Suprapubic skin (tissue), 4 donors: Measurements from ENCODE around the gene BAAT. TPM values are rescaled to one million over a fixed set of nuclear protein-coding genes. Genes with fewer than 3 reads are reported as not detected.

Experiments used
- DNase-seq, 2 donors: peaks; one replicate each; pipeline ENCODE4 v3.0.0-alpha.2; 2019; ENCODE audit warnings: low spot score in 2 of 2
- H3K27ac ChIP-seq: fragments of 200-600 bp; sonication (generic); one replicate; pipeline ENCODE4 v1.5.1; 2019
- H3K27me3 ChIP-seq: fragments of 200-600 bp; sonication (generic); one replicate; pipeline ENCODE4 v1.5.1; 2019
- H3K36me3 ChIP-seq: fragments of 200-600 bp; sonication (generic); one replicate; pipeline ENCODE4 v1.5.1; 2019
- H3K4me1 ChIP-seq: fragments of 200-600 bp; sonication (generic); one replicate; pipeline ENCODE4 v1.5.1; 2019
- H3K4me3 ChIP-seq: fragments of 200-600 bp; sonication (generic); one replicate; pipeline ENCODE4 v1.5.1; 2019; ENCODE audit warnings: mild to moderate bottlenecking
- H3K9me3 ChIP-seq: fragments of 200-600 bp; sonication (generic); one replicate; pipeline ENCODE4 v1.5.1; 2019
- EP300 ChIP-seq: sonication (generic); formaldehyde crosslinking; IDR thresholded peaks from one replicate; pipeline ENCODE4 v1.6.1; 2017; ENCODE audit warnings: antibody characterized with exemption
- POLR2A ChIP-seq, 2 donors: fragments of 450-650 bp; IDR thresholded peaks; one replicate each; pipeline ENCODE4 v1.6.1; 2017; ENCODE audit warnings: antibody characterized with exemption in 2 of 2, mild to moderate bottlenecking in 2 of 2, moderate library complexity in 2 of 2
- POLR2AphosphoS5 ChIP-seq, 3 donors: sonication (generic); formaldehyde crosslinking; IDR thresholded peaks; one replicate each; pipeline ENCODE4 v1.6.1; 2017; ENCODE audit warnings: antibody characterized with exemption in 3 of 3
- WGBS: methylation state at CpG from one replicate; pipeline ENCODE4 v1.1.5; 2018; 5-methylcytosine and 5-hydroxymethylcytosine counted together
- total RNA-seq, 4 donors: library from RNA; depleted of rRNA; stranded (reverse); fragments of >200 nt; gene quantifications; one replicate each; pipeline ENCODE4 v1.1.0, GENCODE V29; 2016
- TF ChIP-seq, protein P1 (sequence below), 2 donors: fragments of 200-600 bp in 1 of 2; fragments of 450-650 bp in 1 of 2; sonication (generic) in 1 of 2; IDR thresholded peaks; one replicate each; pipeline ENCODE4 v1.5.1; 2016 to 2019; ENCODE audit warnings: antibody characterized with exemption in 2 of 2, mild to moderate bottlenecking in 1 of 2, moderate library complexity in 1 of 2

Gene BAAT
- total RNA-seq, 4 donors from 2014 or later, result 2.3 TPM; not detected in 3

- Histone ChIP-seq H3K27ac (no peak overlapping the region), H3K4me3 (no peak overlapping the region), H3K27me3 (no peaks in the 10 kb centered on the region), H3K4me1 (no peaks in the 10 kb centered on the region), H3K9me3 (no peaks in the 10 kb centered on the region), H3K36me3 (no peaks in the 10 kb centered on the region)
- no peak for DNase-seq
- no peak for TF ChIP-seq POLR2AphosphoS5 (IDR thresholded peaks at IDR 0.05)
- TF ChIP-seq, protein P1, sequence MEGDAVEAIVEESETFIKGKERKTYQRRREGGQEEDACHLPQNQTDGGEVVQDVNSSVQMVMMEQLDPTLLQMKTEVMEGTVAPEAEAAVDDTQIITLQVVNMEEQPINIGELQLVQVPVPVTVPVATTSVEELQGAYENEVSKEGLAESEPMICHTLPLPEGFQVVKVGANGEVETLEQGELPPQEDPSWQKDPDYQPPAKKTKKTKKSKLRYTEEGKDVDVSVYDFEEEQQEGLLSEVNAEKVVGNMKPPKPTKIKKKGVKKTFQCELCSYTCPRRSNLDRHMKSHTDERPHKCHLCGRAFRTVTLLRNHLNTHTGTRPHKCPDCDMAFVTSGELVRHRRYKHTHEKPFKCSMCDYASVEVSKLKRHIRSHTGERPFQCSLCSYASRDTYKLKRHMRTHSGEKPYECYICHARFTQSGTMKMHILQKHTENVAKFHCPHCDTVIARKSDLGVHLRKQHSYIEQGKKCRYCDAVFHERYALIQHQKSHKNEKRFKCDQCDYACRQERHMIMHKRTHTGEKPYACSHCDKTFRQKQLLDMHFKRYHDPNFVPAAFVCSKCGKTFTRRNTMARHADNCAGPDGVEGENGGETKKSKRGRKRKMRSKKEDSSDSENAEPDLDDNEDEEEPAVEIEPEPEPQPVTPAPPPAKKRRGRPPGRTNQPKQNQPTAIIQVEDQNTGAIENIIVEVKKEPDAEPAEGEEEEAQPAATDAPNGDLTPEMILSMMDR (IDR thresholded peaks at IDR 0.05), result no peak
- TF ChIP-seq EP300, result no peak
- TF ChIP-seq POLR2A (IDR thresholded peaks at IDR 0.05), result no peak
- 92% methylated on average over 2 of the region's 2 CpGs for WGBS
These were observed 31.1 kb downstream of the BAAT start for GRCh38 chr9:101353683-101354082.

GRCh38 chr9:101352892-101353463 lies 31.8 kb downstream of the BAAT start:
- Histone ChIP-seq H3K36me3 (no peaks in the 10 kb centered on the region), H3K4me3 (no peak overlapping the region), H3K4me1 (no peaks in the 10 kb centered on the region), H3K27ac (no peak overlapping the region), H3K27me3 (no peaks in the 10 kb centered on the region), H3K9me3 (no peaks in the 10 kb centered on the region)
- no peak for TF ChIP-seq POLR2A (IDR thresholded peaks at IDR 0.05)
- TF ChIP-seq EP300, result no peak
- TF ChIP-seq POLR2AphosphoS5 (IDR thresholded peaks at IDR 0.05), result no peak
- TF ChIP-seq, protein P1 (IDR thresholded peaks at IDR 0.05), result no peak
- DNase-seq, result no peak
- 76% methylated on average over 6 of the region's 6 CpGs for WGBS

DNA sequence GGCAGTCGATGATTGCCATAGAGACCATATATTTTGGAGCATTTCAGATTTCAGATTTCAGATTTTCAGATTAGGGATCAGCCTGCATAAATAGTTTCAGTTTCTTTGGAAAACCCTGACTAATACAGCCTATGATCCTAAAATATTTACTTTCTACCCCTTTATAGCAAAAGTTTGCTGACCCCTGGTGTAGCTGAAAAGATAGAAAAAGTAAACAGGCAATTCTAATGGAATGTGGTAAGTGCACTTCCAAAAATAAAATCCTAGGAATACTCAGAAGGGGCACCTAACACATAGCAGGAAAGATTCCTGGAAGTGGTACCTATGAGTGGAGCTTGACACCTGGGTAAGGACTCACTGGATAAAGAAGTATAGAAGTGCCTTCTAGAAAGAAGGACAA lies 34.5 kb downstream of the BAAT start:
- H3K27ac ChIP-seq, result no peak overlapping the region
- no peaks in the 10 kb centered on the region for H3K4me1 ChIP-seq
- no peaks in the 10 kb centered on the region for H3K9me3 ChIP-seq
- H3K27me3 ChIP-seq, result no peaks in the 10 kb centered on the region
- H3K4me3 ChIP-seq, result no peak overlapping the region
- DNase-seq, result no peak
- WGBS, result 86% methylated on average over 1 of the region's 1 CpG
- TF ChIP-seq POLR2A (IDR thresholded peaks at IDR 0.05), result no peak
- no peak for TF ChIP-seq POLR2AphosphoS5 (IDR thresholded peaks at IDR 0.05)
- TF ChIP-seq, protein P1 (IDR thresholded peaks at IDR 0.05), result no peak
- TF ChIP-seq EP300, result no peak
- no peaks in the 10 kb centered on the region for H3K36me3 ChIP-seq

DNA sequence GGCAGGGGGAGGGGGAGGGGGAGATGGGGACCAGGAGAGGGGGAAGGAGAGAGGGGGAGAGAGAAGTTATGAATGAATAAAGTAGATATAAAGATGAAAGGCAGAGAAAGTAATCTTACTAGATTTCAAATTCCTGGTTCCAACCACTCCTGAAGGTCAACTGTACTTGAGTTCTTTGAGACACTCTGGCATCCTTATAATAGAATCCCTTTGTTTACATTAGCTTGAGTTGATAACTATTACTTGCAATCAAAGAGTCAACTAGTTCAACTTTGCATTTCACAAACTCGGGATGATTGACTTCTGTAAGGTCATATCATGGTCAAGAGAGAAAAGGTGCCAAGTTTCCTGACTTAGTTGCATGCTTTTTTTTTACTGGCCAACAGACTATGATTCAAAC lies 42.2 kb downstream of the BAAT start:
- H3K9me3 ChIP-seq, result no peaks in the 10 kb centered on the region
- WGBS, result 83% methylated on average over 1 of the region's 1 CpG
- H3K27me3 ChIP-seq, result peaks cover 3% of the 10 kb centered on the region
- TF ChIP-seq POLR2A (IDR thresholded peaks at IDR 0.05), result no peak
- no peak for TF ChIP-seq POLR2AphosphoS5 (IDR thresholded peaks at IDR 0.05)
- no peak for TF ChIP-seq EP300
- TF ChIP-seq, protein P1 (IDR thresholded peaks at IDR 0.05), result no peak
- H3K4me3 ChIP-seq, result no peak overlapping the region
- H3K36me3 ChIP-seq, result no peaks in the 10 kb centered on the region
- no peak for DNase-seq
- no peak overlapping the region for H3K27ac ChIP-seq
- no peaks in the 10 kb centered on the region for H3K4me1 ChIP-seq

DNA sequence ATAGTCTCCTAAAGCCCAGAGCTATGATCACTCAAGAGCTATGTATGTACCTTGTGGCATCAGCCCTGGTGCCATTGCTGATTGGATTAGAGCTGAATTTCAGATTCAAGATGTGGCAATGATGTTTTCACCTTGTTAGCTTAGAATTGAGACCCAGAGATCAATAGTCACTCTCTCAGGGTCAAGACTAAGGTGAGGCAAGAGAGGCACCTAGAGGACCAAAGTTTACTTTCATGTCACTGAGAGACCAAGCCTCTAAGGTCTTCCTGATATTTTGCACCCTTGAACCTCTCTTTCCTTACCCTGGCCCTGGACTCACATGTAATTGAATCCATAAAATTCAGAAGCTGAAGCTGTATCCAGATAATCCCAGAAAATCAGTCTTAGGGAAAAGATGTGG lies 42.8 kb downstream of the BAAT start:
- Histone ChIP-seq H3K36me3 (no peaks in the 10 kb centered on the region), H3K9me3 (no peaks in the 10 kb centered on the region)

More for the DNA sequence above, 42.8 kb downstream of the BAAT start:
- DNase-seq, result no peak
- Histone ChIP-seq H3K4me3 (no peak overlapping the region), H3K27ac (no peak overlapping the region), H3K4me1 (no peaks in the 10 kb centered on the region), H3K27me3 (peaks cover 3% of the 10 kb centered on the region)
- no peak for TF ChIP-seq EP300
- TF ChIP-seq POLR2AphosphoS5 (IDR thresholded peaks at IDR 0.05), result no peak
- no peak for TF ChIP-seq POLR2A (IDR thresholded peaks at IDR 0.05)
- TF ChIP-seq, protein P1 (IDR thresholded peaks at IDR 0.05), result no peak
